22Rv1 (cell line): ENCODE data around the gene SDK1.

Experiments used
- ZFX ChIP-seq: fragments of 450-650 bp; IDR thresholded peaks from 2 replicates; pipeline ENCODE4 v1.6.1; 2017; ENCODE audit warnings: antibody characterized with exemption, borderline replicate concordance
- TF ChIP-seq, protein P1 (sequence below): fragments of 450-650 bp; IDR thresholded peaks from 2 replicates; pipeline ENCODE4 v1.5.1; 2017; ENCODE audit warnings: mild to moderate bottlenecking

DNA sequence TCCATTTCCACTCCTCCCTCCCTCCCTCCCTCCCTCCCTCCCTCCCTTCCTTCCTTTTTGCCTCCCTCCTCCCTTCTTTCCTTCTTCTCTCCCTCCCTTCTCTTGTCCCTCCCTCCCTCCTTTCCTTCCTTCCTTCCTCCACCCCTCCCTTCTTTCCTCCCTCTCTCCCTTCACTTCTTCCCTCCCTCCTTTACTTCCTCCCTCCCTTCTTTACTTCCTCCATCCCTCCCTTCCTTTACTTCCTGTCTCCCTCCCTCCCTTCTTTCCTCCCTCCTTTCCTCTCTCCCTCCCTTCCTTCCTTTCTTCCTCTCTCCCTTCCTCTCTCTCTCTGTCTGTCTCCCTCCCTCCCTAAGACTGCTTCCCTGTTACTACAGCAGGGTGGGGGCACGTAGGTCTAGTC lies 782.5 kb downstream of the SDK1 start:
- TF ChIP-seq, protein P1, sequence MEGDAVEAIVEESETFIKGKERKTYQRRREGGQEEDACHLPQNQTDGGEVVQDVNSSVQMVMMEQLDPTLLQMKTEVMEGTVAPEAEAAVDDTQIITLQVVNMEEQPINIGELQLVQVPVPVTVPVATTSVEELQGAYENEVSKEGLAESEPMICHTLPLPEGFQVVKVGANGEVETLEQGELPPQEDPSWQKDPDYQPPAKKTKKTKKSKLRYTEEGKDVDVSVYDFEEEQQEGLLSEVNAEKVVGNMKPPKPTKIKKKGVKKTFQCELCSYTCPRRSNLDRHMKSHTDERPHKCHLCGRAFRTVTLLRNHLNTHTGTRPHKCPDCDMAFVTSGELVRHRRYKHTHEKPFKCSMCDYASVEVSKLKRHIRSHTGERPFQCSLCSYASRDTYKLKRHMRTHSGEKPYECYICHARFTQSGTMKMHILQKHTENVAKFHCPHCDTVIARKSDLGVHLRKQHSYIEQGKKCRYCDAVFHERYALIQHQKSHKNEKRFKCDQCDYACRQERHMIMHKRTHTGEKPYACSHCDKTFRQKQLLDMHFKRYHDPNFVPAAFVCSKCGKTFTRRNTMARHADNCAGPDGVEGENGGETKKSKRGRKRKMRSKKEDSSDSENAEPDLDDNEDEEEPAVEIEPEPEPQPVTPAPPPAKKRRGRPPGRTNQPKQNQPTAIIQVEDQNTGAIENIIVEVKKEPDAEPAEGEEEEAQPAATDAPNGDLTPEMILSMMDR: no peak
- TF ChIP-seq ZFX: no peak
